ENCODE data around the gene SPTBN2. TPM values are rescaled to one million over a fixed set of nuclear protein-coding genes. Genes with fewer than 3 reads are reported as not detected.

Gene SPTBN2
- total RNA-seq, 1 experiment from 2014 or later, result 7.3 TPM

DNA sequence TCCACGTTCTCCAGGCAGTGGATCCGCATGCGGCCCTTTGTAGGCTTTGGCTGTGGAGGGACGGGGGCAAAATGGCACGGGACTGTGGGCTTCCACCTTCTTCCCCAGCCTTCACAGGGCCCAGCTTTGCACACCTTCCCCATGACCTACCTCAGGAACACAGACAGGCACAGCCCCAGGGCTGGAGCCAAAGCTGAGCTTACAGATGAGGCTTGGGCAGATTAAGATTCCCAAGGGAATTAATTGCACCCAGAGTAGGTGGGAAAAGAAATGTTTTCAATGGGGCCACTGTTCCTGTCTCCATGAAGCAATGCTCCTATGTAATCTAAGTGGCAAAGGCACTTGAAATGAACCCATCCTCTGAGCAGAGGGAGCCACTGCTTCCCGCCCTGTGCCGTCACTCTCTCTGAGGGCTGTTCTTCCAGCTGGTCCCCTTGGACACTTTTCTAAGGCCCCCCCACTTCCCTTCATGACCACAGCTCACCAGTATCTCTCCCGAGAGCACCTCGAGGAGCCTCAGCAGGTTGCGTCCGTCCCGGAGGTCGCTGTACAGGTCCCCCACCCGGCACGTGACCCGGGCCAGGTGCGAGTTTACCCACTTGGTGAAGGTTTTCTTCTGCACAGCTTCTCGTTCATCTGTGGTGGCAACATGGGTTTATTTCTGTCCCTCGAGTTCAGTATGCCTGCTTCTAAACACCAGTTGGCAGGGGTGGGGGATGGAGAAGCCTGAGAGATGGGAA is 13.5 kb downstream of the SPTBN2 start:
- no peak for ATAC-seq
- CTCF ChIA-PET, result interaction anchor here (0.6 kb wide), 1 partner anchor 115 kb away, joined by 3 read pairs; no protein-coding TSS in a partner anchor

DNA sequence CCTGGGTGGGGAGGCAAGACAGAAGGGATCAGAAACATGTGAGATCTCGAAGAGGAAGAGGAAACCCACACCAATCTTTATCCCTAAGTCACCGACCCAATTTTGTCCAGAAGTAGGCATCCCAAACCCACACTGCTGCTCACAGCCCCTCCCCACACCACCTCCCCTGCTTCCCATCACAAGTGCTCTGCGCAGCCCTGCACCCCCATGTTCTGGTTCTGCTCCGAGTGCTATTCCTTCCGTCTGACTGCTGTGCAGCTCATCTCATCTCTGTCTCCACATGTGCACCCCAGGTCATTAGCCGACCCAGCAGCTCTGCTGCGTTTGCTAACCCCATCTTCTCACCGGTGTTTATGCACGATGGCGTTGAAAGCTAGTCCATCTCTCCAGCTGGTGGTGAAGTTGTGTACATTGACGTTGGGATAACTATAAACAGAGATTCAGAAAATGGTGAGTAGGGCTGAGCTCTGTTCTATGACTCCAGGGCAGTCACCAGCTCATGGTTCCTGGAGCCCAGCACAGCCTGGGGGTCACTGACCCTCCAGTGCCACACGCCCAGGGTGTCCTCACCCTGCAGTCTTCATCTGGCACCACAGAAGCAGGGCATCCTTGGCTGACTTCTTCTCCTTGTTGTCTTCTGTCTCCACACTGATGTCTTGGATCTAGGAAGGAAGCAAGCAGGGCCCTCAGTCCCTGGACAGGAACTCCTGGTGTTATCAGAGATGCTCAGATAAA is 15.1 kb downstream of the SPTBN2 start:
- in situ Hi-C loops (cut with HindIII; ENCODE audit: low pct_unique_long_range_greater_than_20kb, low sequenced_read_pairs), result no loop called here
- Histone ChIP-seq H3K27me3 (ENCODE audit: control insufficient read depth, insufficient read depth, low read length) (no peaks in the 10 kb centered on the region), H3K9me3 (ENCODE audit: control insufficient read depth, insufficient read depth, low read depth, low read length) (no peaks in the 10 kb centered on the region), H3K4me1 (ENCODE audit: control insufficient read depth, insufficient read depth, low read length) (no peaks in the 10 kb centered on the region), H3K27ac (ENCODE audit: low read length) (no peak overlapping the region), H3K36me3 (ENCODE audit: control insufficient read depth, insufficient read depth, low read length) (no peaks in the 10 kb centered on the region), H3K4me3 (ENCODE audit: low read depth in 2 of 2, low read length in 2 of 2) (no peak overlapping the region)
- no peak for DNase-seq (ENCODE audit: low read depth, low spot score)
- no peak for TF ChIP-seq SIN3A (IDR thresholded peaks at IDR 0.05; ENCODE audit: borderline replicate concordance, insufficient read depth, low read depth, low read length)
- no peak for TF ChIP-seq TCF7L2 (IDR thresholded peaks at IDR 0.05; ENCODE audit: low read depth, low read length)
- no peak for TF ChIP-seq POLR2AphosphoS5 (IDR thresholded peaks at IDR 0.05; ENCODE audit: low read depth, low read length)
- TF ChIP-seq, protein P1, sequence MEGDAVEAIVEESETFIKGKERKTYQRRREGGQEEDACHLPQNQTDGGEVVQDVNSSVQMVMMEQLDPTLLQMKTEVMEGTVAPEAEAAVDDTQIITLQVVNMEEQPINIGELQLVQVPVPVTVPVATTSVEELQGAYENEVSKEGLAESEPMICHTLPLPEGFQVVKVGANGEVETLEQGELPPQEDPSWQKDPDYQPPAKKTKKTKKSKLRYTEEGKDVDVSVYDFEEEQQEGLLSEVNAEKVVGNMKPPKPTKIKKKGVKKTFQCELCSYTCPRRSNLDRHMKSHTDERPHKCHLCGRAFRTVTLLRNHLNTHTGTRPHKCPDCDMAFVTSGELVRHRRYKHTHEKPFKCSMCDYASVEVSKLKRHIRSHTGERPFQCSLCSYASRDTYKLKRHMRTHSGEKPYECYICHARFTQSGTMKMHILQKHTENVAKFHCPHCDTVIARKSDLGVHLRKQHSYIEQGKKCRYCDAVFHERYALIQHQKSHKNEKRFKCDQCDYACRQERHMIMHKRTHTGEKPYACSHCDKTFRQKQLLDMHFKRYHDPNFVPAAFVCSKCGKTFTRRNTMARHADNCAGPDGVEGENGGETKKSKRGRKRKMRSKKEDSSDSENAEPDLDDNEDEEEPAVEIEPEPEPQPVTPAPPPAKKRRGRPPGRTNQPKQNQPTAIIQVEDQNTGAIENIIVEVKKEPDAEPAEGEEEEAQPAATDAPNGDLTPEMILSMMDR (IDR thresholded peaks at IDR 0.05), result no peak
- TF ChIP-seq, protein P2, sequence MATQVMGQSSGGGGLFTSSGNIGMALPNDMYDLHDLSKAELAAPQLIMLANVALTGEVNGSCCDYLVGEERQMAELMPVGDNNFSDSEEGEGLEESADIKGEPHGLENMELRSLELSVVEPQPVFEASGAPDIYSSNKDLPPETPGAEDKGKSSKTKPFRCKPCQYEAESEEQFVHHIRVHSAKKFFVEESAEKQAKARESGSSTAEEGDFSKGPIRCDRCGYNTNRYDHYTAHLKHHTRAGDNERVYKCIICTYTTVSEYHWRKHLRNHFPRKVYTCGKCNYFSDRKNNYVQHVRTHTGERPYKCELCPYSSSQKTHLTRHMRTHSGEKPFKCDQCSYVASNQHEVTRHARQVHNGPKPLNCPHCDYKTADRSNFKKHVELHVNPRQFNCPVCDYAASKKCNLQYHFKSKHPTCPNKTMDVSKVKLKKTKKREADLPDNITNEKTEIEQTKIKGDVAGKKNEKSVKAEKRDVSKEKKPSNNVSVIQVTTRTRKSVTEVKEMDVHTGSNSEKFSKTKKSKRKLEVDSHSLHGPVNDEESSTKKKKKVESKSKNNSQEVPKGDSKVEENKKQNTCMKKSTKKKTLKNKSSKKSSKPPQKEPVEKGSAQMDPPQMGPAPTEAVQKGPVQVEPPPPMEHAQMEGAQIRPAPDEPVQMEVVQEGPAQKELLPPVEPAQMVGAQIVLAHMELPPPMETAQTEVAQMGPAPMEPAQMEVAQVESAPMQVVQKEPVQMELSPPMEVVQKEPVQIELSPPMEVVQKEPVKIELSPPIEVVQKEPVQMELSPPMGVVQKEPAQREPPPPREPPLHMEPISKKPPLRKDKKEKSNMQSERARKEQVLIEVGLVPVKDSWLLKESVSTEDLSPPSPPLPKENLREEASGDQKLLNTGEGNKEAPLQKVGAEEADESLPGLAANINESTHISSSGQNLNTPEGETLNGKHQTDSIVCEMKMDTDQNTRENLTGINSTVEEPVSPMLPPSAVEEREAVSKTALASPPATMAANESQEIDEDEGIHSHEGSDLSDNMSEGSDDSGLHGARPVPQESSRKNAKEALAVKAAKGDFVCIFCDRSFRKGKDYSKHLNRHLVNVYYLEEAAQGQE (IDR thresholded peaks at IDR 0.05; ENCODE audit: insufficient read depth in 1 of 2, low read depth in 2 of 2, low read length in 1 of 2), result no peak
- ATAC-seq, result no peak
- ChIA-PET CTCF (no interaction called here), POLR2A (no interaction called here)
- intact Hi-C loops (cut with micrococcal nuclease; ENCODE audit: unreplicated experiment), result no loop called here
- BruUV-seq (replicated peaks), result no TSS peak

More for the DNA sequence above, 13.5 kb downstream of the SPTBN2 start:
- TF ChIP-seq SIN3A (IDR thresholded peaks at IDR 0.05; ENCODE audit: borderline replicate concordance, insufficient read depth, low read depth, low read length), result no peak
- TF ChIP-seq TCF7L2 (IDR thresholded peaks at IDR 0.05; ENCODE audit: low read depth, low read length), result no peak
- TF ChIP-seq, protein P1 (IDR thresholded peaks at IDR 0.05), result no peak
- TF ChIP-seq POLR2AphosphoS5 (IDR thresholded peaks at IDR 0.05; ENCODE audit: low read depth, low read length), result no peak
- TF ChIP-seq, protein P2 (IDR thresholded peaks at IDR 0.05; ENCODE audit: insufficient read depth in 1 of 2, low read depth in 2 of 2, low read length in 1 of 2), result no peak
- H3K4me1 ChIP-seq (ENCODE audit: control insufficient read depth, insufficient read depth, low read length), result no peaks in the 10 kb centered on the region
- no peak for DNase-seq (ENCODE audit: low read depth, low spot score)
- in situ Hi-C loops (cut with HindIII; ENCODE audit: low pct_unique_long_range_greater_than_20kb, low sequenced_read_pairs), result no loop called here
- POLR2A ChIA-PET, result no interaction called here
- H3K27me3 ChIP-seq (ENCODE audit: control insufficient read depth, insufficient read depth, low read length), result no peaks in the 10 kb centered on the region
- H3K4me3 ChIP-seq (ENCODE audit: low read depth in 2 of 2, low read length in 2 of 2), result no peak overlapping the region
- no peaks in the 10 kb centered on the region for H3K9me3 ChIP-seq (ENCODE audit: control insufficient read depth, insufficient read depth, low read depth, low read length)
- BruUV-seq (replicated peaks), result no TSS peak
- no peaks in the 10 kb centered on the region for H3K36me3 ChIP-seq (ENCODE audit: control insufficient read depth, insufficient read depth, low read length)
- H3K27ac ChIP-seq (ENCODE audit: low read length), result no peak overlapping the region
- intact Hi-C loops (cut with micrococcal nuclease; ENCODE audit: unreplicated experiment), result no loop called here
